ENCODE measurements around the gene ASCL2.
"Not testable (repeated sequence)": the region's sequence is repeated elsewhere in the genome, so short reads cannot be mapped to it uniquely, and the experiment has no call there.

ASCL2 gene

GRCh38 chr11:2287091-2287490 is 16.7 kb upstream of the ASCL2 start:
- Histone ChIP-seq H3K4me3 (ENCODE audit: low read depth in 1 of 5, low read length in 5 of 5) (no peak overlapping the region), H3K9ac (ENCODE audit: low read length in 5 of 5) (no peak overlapping the region), H3K4me1 (ENCODE audit: control insufficient read depth in 5 of 5, insufficient read depth in 5 of 5, low read length in 5 of 5) (peaks cover 0 to 27% (median 4%) of the 10 kb centered on the region in 5 donors), H3K36me3 (ENCODE audit: control insufficient read depth in 5 of 5, insufficient read depth in 5 of 5, low read length in 5 of 5) (no peaks in the 10 kb centered on the region), H3K27me3 (ENCODE audit: control insufficient read depth in 5 of 5, insufficient read depth in 4 of 5, low read length in 5 of 5) (peaks cover 3 to 21% (median 17%) of the 10 kb centered on the region in 5 donors), H3K27ac (ENCODE audit: low read depth, low read length) (no peak overlapping the region), H3K9me3 (ENCODE audit: control insufficient read depth in 5 of 5, low read length in 5 of 5) (peaks cover 0 to 2% (median 0%) of the 10 kb centered on the region in 5 donors)

- H3K4me3 ChIP-seq (ENCODE audit: low read depth in 1 of 5, low read length in 5 of 5); H3K36me3 ChIP-seq (ENCODE audit: control insufficient read depth in 5 of 5, insufficient read depth in 5 of 5, low read length in 5 of 5); H3K9ac ChIP-seq (ENCODE audit: low read length in 5 of 5); H3K27ac ChIP-seq (ENCODE audit: low read depth, low read length); H3K9me3 ChIP-seq (ENCODE audit: control insufficient read depth in 5 of 5, low read length in 5 of 5): not testable (repeated sequence)
- H3K27me3 ChIP-seq (ENCODE audit: control insufficient read depth in 5 of 5, insufficient read depth in 4 of 5, low read length in 5 of 5) = peaks cover 3 to 21% (median 17%) of the 10 kb centered on the region in 5 donors
- H3K4me1 ChIP-seq (ENCODE audit: control insufficient read depth in 5 of 5, insufficient read depth in 5 of 5, low read length in 5 of 5) = peaks cover 0 to 27% (median 4%) of the 10 kb centered on the region in 5 donors
Observed at GRCh38 chr11:2286350-2286749, 16.0 kb upstream of the ASCL2 start.

GRCh38 chr11:2280208-2280607 is 9.8 kb upstream of the ASCL2 start:
- Histone ChIP-seq H3K27me3 (ENCODE audit: control insufficient read depth in 5 of 5, insufficient read depth in 4 of 5, low read length in 5 of 5) (peaks cover 0 to 5% (median 0%) of the 10 kb centered on the region in 5 donors), H3K36me3 (ENCODE audit: control insufficient read depth in 5 of 5, insufficient read depth in 5 of 5, low read length in 5 of 5) (no peaks in the 10 kb centered on the region), H3K9ac (ENCODE audit: low read length in 5 of 5) (no peak overlapping the region), H3K4me3 (ENCODE audit: low read depth in 1 of 5, low read length in 5 of 5) (no peak overlapping the region), H3K4me1 (ENCODE audit: control insufficient read depth in 5 of 5, insufficient read depth in 5 of 5, low read length in 5 of 5) (peaks cover 2 to 15% (median 12%) of the 10 kb centered on the region in 5 donors), H3K9me3 (ENCODE audit: control insufficient read depth in 5 of 5, low read length in 5 of 5) (peaks cover 0 to 8% (median 2%) of the 10 kb centered on the region in 5 donors), H3K27ac (ENCODE audit: low read depth, low read length) (no peak overlapping the region)

- no peak overlapping the region for H3K9ac ChIP-seq (ENCODE audit: low read length in 5 of 5)
- peaks cover 0 to 8% (median 2%) of the 10 kb centered on the region in 5 donors for H3K9me3 ChIP-seq (ENCODE audit: control insufficient read depth in 5 of 5, low read length in 5 of 5)
- H3K36me3 ChIP-seq (ENCODE audit: control insufficient read depth in 5 of 5, insufficient read depth in 5 of 5, low read length in 5 of 5) = no peaks in the 10 kb centered on the region
- peaks cover 2 to 15% (median 12%) of the 10 kb centered on the region in 5 donors for H3K4me1 ChIP-seq (ENCODE audit: control insufficient read depth in 5 of 5, insufficient read depth in 5 of 5, low read length in 5 of 5)
- no peak overlapping the region for H3K27ac ChIP-seq (ENCODE audit: low read depth, low read length)
- no peak overlapping the region for H3K4me3 ChIP-seq (ENCODE audit: low read depth in 1 of 5, low read length in 5 of 5)
- H3K27me3 ChIP-seq (ENCODE audit: control insufficient read depth in 5 of 5, insufficient read depth in 4 of 5, low read length in 5 of 5) = peaks cover 0 to 5% (median 0%) of the 10 kb centered on the region in 5 donors
Observed at GRCh38 chr11:2277933-2278523, 7.6 kb upstream of the ASCL2 start.

GRCh38 chr11:2277008-2277346 is 6.6 kb upstream of the ASCL2 start:
- H3K4me1 ChIP-seq (ENCODE audit: control insufficient read depth in 5 of 5, insufficient read depth in 5 of 5, low read length in 5 of 5) = peaks cover 2 to 15% (median 12%) of the 10 kb centered on the region in 5 donors
- no peaks in the 10 kb centered on the region for H3K36me3 ChIP-seq (ENCODE audit: control insufficient read depth in 5 of 5, insufficient read depth in 5 of 5, low read length in 5 of 5)
- peaks cover 0 to 8% (median 0%) of the 10 kb centered on the region in 5 donors for H3K9me3 ChIP-seq (ENCODE audit: control insufficient read depth in 5 of 5, low read length in 5 of 5)
- H3K27me3 ChIP-seq (ENCODE audit: control insufficient read depth in 5 of 5, insufficient read depth in 4 of 5, low read length in 5 of 5) = peaks cover 0 to 10% (median 4%) of the 10 kb centered on the region in 5 donors
- no peak overlapping the region for H3K9ac ChIP-seq (ENCODE audit: low read length in 5 of 5)
- H3K27ac ChIP-seq (ENCODE audit: low read depth, low read length) = no peak overlapping the region
- H3K4me3 ChIP-seq (ENCODE audit: low read depth in 1 of 5, low read length in 5 of 5) = no peak overlapping the region

- Histone ChIP-seq H3K4me1 (ENCODE audit: control insufficient read depth in 5 of 5, insufficient read depth in 5 of 5, low read length in 5 of 5) (peaks cover 2 to 15% (median 12%) of the 10 kb centered on the region in 5 donors), H3K9me3 (ENCODE audit: control insufficient read depth in 5 of 5, low read length in 5 of 5) (peaks cover 0 to 8% (median 0%) of the 10 kb centered on the region in 5 donors), H3K27me3 (ENCODE audit: control insufficient read depth in 5 of 5, insufficient read depth in 4 of 5, low read length in 5 of 5) (peaks cover 5 to 15% (median 10%) of the 10 kb centered on the region in 5 donors), H3K4me3 (ENCODE audit: low read depth in 1 of 5, low read length in 5 of 5) (no peak overlapping the region), H3K9ac (ENCODE audit: low read length in 5 of 5) (no peak overlapping the region), H3K36me3 (ENCODE audit: control insufficient read depth in 5 of 5, insufficient read depth in 5 of 5, low read length in 5 of 5) (no peaks in the 10 kb centered on the region), H3K27ac (ENCODE audit: low read depth, low read length) (no peak overlapping the region)
Observed at GRCh38 chr11:2276280-2277007, 6.1 kb upstream of the ASCL2 start.

- Histone ChIP-seq H3K9ac (ENCODE audit: low read length in 5 of 5) (no peak overlapping the region), H3K27me3 (ENCODE audit: control insufficient read depth in 5 of 5, insufficient read depth in 4 of 5, low read length in 5 of 5) (peaks cover 8 to 22% (median 17%) of the 10 kb centered on the region in 5 donors), H3K9me3 (ENCODE audit: control insufficient read depth in 5 of 5, low read length in 5 of 5) (peaks cover 0 to 8% (median 0%) of the 10 kb centered on the region in 5 donors), H3K36me3 (ENCODE audit: control insufficient read depth in 5 of 5, insufficient read depth in 5 of 5, low read length in 5 of 5) (no peaks in the 10 kb centered on the region), H3K4me1 (ENCODE audit: control insufficient read depth in 5 of 5, insufficient read depth in 5 of 5, low read length in 5 of 5) (peaks cover 2 to 20% (median 17%) of the 10 kb centered on the region in 5 donors), H3K4me3 (ENCODE audit: low read depth in 1 of 5, low read length in 5 of 5) (no peak overlapping the region), H3K27ac (ENCODE audit: low read depth, low read length) (no peak overlapping the region)
Observed at GRCh38 chr11:2275334-2276279, 5.2 kb upstream of the ASCL2 start.

- no peak overlapping the region for H3K27ac ChIP-seq (ENCODE audit: low read depth, low read length)
- peaks cover 2 to 34% (median 28%) of the 10 kb centered on the region in 5 donors for H3K4me1 ChIP-seq (ENCODE audit: control insufficient read depth in 5 of 5, insufficient read depth in 5 of 5, low read length in 5 of 5)
- H3K36me3 ChIP-seq (ENCODE audit: control insufficient read depth in 5 of 5, insufficient read depth in 5 of 5, low read length in 5 of 5) = no peaks in the 10 kb centered on the region
- H3K27me3 ChIP-seq (ENCODE audit: control insufficient read depth in 5 of 5, insufficient read depth in 4 of 5, low read length in 5 of 5) = peaks cover 18 to 31% (median 25%) of the 10 kb centered on the region in 5 donors
- H3K9me3 ChIP-seq (ENCODE audit: control insufficient read depth in 5 of 5, low read length in 5 of 5) = no peaks in the 10 kb centered on the region
- no peak overlapping the region for H3K9ac ChIP-seq (ENCODE audit: low read length in 5 of 5)
- no peak overlapping the region for H3K4me3 ChIP-seq (ENCODE audit: low read depth in 1 of 5, low read length in 5 of 5)
Observed at GRCh38 chr11:2273771-2274170, 3.4 kb upstream of the ASCL2 start.

- no peaks in the 10 kb centered on the region for H3K9me3 ChIP-seq (ENCODE audit: control insufficient read depth in 5 of 5, low read length in 5 of 5)
- H3K27ac ChIP-seq (ENCODE audit: low read depth, low read length) = no peak overlapping the region
- H3K4me3 ChIP-seq (ENCODE audit: low read depth in 1 of 5, low read length in 5 of 5) = no peak overlapping the region
- peaks cover 2 to 38% (median 28%) of the 10 kb centered on the region in 5 donors for H3K4me1 ChIP-seq (ENCODE audit: control insufficient read depth in 5 of 5, insufficient read depth in 5 of 5, low read length in 5 of 5)
- no peaks in the 10 kb centered on the region for H3K36me3 ChIP-seq (ENCODE audit: control insufficient read depth in 5 of 5, insufficient read depth in 5 of 5, low read length in 5 of 5)
- H3K9ac ChIP-seq (ENCODE audit: low read length in 5 of 5) = no peak overlapping the region
- peaks cover 20 to 33% (median 26%) of the 10 kb centered on the region in 5 donors for H3K27me3 ChIP-seq (ENCODE audit: control insufficient read depth in 5 of 5, insufficient read depth in 4 of 5, low read length in 5 of 5)
Observed at GRCh38 chr11:2273311-2273710, 2.9 kb upstream of the ASCL2 start.

All from subcutaneous abdominal adipose tissue (tissue), 5 donors.